Bronchial epithelial cell (primary cell): ENCODE measurements around the gene TUBB3. TPM values are rescaled to one million over a fixed set of nuclear protein-coding genes. Genes with fewer than 3 reads are reported as not detected.

Source experiments
- DNase-seq: peaks from one replicate; pipeline ENCODE4 v3.0.0-alpha.2; 2010; ENCODE audit warnings: low read depth
- FAIRE-seq: peaks from 2 replicates; lab custom pipeline; 2011; peaks lifted over from hg19 to GRCh38; lab: Jason Lieb, UNC
- H3K27me3 ChIP-seq: 2 replicates; pipeline ENCODE4 v1.5.1; 2011; ENCODE audit warnings: low read length; ENCODE audit not compliant: control insufficient read depth, insufficient read depth
- H3K36me3 ChIP-seq: 2 replicates; pipeline ENCODE4 v1.5.1; 2011; ENCODE audit warnings: low read length; ENCODE audit not compliant: control insufficient read depth, insufficient read depth
- H3K4me3 ChIP-seq: 2 replicates; pipeline ENCODE4 v1.5.1; 2011; ENCODE audit warnings: mild to moderate bottlenecking, low read depth, low read length, control low read depth
- CTCF ChIP-seq: IDR thresholded peaks from 2 replicates; pipeline ENCODE4 v1.5.1; 2011; ENCODE audit warnings: mild to moderate bottlenecking, moderate library complexity, low read length, control low read depth, inconsistent platforms; ENCODE audit not compliant: insufficient read depth, severe bottlenecking
- total RNA-seq: library from RNA; depleted of rRNA; stranded (reverse); fragments of >200 nt; gene quantifications from 2 replicates; pipeline ENCODE4 v1.2.1, GENCODE V29; 2014

TUBB3 gene
- total RNA-seq, 1 donor from 2014 or later, result 24.5 TPM

DNA sequence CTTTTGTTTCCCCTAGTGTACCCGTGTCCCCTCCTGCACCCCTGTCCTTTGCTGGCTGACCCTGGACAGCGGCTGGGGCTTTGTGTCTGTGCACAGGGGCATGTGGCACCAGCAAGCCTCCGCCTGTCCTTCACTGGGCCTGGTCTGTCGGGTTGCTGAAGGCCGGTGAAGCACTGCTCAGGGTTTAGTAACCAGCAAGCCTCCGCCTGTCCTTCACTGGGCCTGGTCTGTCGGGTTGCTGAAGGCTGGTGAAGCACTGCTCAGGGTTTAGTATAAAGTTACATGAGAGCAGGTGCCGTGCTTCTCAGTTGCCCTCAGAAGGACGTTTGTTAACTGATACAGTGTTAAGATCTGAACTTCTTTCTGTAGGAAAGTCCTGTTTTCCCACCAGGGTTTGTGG lies 59.2 kb downstream of the TUBB3 start:
- FAIRE-seq (peak; percentile 43), DNase-seq (peak; percentile 79)
- no peak for TF ChIP-seq CTCF
- Histone ChIP-seq H3K36me3 (peaks cover 26% of the 10 kb centered on the region), H3K27me3 (no peaks in the 10 kb centered on the region), H3K4me3 (no peak overlapping the region)

GRCh38 chr16:89983536-89983935 lies 60.4 kb downstream of the TUBB3 start:
- DNase-seq (no peak), FAIRE-seq (no peak)
- Histone ChIP-seq H3K36me3 (peaks cover 22% of the 10 kb centered on the region), H3K4me3 (no peak overlapping the region), H3K27me3 (no peaks in the 10 kb centered on the region)
- no peak for TF ChIP-seq CTCF

DNA sequence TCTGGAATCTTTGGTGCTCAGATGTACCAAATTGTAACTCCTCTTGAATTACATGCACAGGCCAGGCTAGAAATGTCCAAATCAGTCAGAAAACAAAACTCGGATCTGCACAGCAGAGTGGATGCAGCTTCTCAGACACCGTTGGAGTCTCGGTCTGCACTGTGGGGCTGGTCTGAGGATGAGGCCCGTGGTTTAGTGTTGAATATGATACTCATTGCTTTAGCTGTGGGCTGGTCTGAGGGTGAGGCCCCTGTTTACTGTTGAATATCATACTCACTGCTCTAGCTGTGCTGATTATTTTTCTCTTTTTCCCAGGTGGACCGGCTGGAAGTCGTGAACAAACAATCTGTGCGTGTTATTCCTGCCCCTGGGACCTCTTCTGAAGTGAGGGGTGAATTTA lies 61.1 kb downstream of the TUBB3 start:
- Histone ChIP-seq H3K27me3 (no peaks in the 10 kb centered on the region), H3K4me3 (no peak overlapping the region), H3K36me3 (peaks cover 23% of the 10 kb centered on the region)
- no peak for DNase-seq
- no peak for TF ChIP-seq CTCF
- FAIRE-seq, result no peak

GRCh38 chr16:89985219-89985618 lies 62.1 kb downstream of the TUBB3 start:
- FAIRE-seq (no peak), DNase-seq (no peak)
- H3K36me3 ChIP-seq, result peaks cover 23% of the 10 kb centered on the region
- TF ChIP-seq CTCF, result no peak
- no peaks in the 10 kb centered on the region for H3K27me3 ChIP-seq
- H3K4me3 ChIP-seq, result no peak overlapping the region

Other genes starting within 250 kb of the TUBB3 start
- gene CDK10, start 236.7 kb upstream of the TUBB3 start, total RNA-seq, result 30.5 and 280 TPM in 2 replicates
- gene SPATA2L, start 221.6 kb upstream of the TUBB3 start, total RNA-seq, result 12.1 and 14.2 TPM in 2 replicates
- gene VPS9D1, start 202.4 kb upstream of the TUBB3 start, total RNA-seq, result 3.4 and 4.6 TPM in 2 replicates
- gene ZNF276, start 201.8 kb upstream of the TUBB3 start, total RNA-seq, result 12.9 and 15.5 TPM in 2 replicates
- gene FANCA, start 106.7 kb upstream of the TUBB3 start, total RNA-seq, result 0.79 and 1.2 TPM in 2 replicates
- gene SPIRE2, start 94.9 kb upstream of the TUBB3 start, total RNA-seq, result 0.79 and 1.7 TPM in 2 replicates
- gene TCF25, start 49.8 kb upstream of the TUBB3 start, total RNA-seq, result 69.5 and 140 TPM in 2 replicates
- gene MC1R, start 4.5 kb upstream of the TUBB3 start, total RNA-seq, result 1.6 and 4.1 TPM in 2 replicates
- gene DEF8, start 25.4 kb downstream of the TUBB3 start, total RNA-seq, result 62.9 and 80.6 TPM in 2 replicates
- gene DBNDD1, start 96.1 kb downstream of the TUBB3 start, total RNA-seq, result 1.3 and 5.6 TPM in 2 replicates
- gene PRDM7, start 154.0 kb downstream of the TUBB3 start, total RNA-seq, result not detected in 2 replicates